BLaER1 (cell line): ENCODE results near the gene LGALS1.
"Not testable (repeated sequence)": the region's sequence is repeated elsewhere in the genome, so short reads cannot be mapped to it uniquely, and the experiment has no call there.

ENCODE experiments used
- H3K27ac ChIP-seq: shearing (Covaris generic); formaldehyde crosslinking; 2 replicates; pipeline ENCODE4 v1.8.1; 2022
- H3K27me3 ChIP-seq: shearing (Covaris generic); formaldehyde crosslinking; 2 replicates; pipeline ENCODE4 v1.8.1; 2022
- H3K36me3 ChIP-seq: shearing (Covaris generic); formaldehyde crosslinking; 2 replicates; pipeline ENCODE4 v1.8.1; 2022
- H3K4me1 ChIP-seq: shearing (Covaris generic); formaldehyde crosslinking; 2 replicates; pipeline ENCODE4 v1.8.1; 2022
- H3K4me2 ChIP-seq: shearing (Covaris generic); formaldehyde crosslinking; 2 replicates; pipeline ENCODE4 v1.8.1; 2022
- H3K4me3 ChIP-seq: shearing (Covaris generic); formaldehyde crosslinking; 2 replicates; pipeline ENCODE4 v1.8.1; 2022
- H3K9ac ChIP-seq: shearing (Covaris generic); formaldehyde crosslinking; 2 replicates; pipeline ENCODE4 v1.8.1; 2022
- H3K9me3 ChIP-seq: shearing (Covaris generic); formaldehyde crosslinking; 2 replicates; pipeline ENCODE4 v1.8.1; 2022
- H4K20me1 ChIP-seq: shearing (Covaris generic); formaldehyde crosslinking; 2 replicates; pipeline ENCODE4 v1.8.1; 2022
- Cebpa-rat ChIP-seq: shearing (Covaris generic); IDR thresholded peaks from 2 replicates; pipeline ENCODE4 v1.8.1; 2022

The LGALS1 gene

DNA sequence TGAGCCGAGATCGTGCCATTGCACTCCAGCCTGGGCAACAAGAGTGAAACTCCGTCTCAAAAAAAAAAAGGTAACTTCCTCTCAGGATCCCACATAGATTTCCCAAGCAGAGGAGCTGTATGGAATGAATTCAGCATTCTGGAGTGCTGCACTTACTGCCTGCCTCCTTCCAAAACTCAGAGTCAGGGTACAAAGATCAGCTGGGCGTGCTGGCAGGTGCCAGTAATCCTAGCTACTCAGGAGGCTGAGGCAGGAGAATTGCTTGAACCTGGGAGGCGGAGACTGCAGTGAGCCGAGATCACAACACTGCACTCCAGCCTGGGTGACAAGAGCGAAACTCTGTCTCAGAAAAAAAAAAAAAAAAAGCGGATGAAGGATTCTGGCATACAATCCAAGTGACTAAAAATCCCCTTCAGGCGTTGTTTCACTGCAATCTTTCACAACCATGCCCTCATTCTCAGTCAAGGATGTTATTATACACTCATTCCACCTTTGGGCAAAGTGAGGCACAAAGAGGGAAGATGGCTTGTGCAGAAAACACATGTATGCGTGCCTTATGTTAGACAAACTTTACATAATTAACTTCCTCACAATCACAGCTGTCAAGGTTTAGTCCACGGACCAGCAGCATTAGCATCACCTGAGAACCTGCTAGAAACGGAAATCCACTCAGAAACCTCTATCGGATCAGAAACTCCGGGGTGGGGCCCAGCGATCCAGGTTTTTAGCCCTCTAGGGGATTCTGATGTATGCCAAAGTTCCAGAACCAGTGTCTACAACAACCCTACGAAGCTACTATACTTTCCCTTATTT is 9.6 kb downstream of the LGALS1 start:
- Histone ChIP-seq H3K4me3 (no peak overlapping the region), H3K9me3 (no peaks in the 10 kb centered on the region), H3K4me1 (peaks cover 23% of the 10 kb centered on the region), H3K27ac (no peak overlapping the region), H3K27me3 (no peaks in the 10 kb centered on the region), H3K4me2 (no peak overlapping the region), H4K20me1 (no peaks in the 10 kb centered on the region), H3K36me3 (peaks cover 24% of the 10 kb centered on the region), H3K9ac (no peak overlapping the region)
- TF ChIP-seq Cebpa-rat, result no peak

GRCh38 chr22:37686002-37686982 is 10.9 kb downstream of the LGALS1 start, which contains the start of gene NOL12:
Gene NOL12 (plus strand): TSS chr22:37686343. CDS start chr22:37686393, 50 bp downstream.
- Histone ChIP-seq H3K9me3 (no peaks in the 10 kb centered on the region), H4K20me1 (no peaks in the 10 kb centered on the region), H3K27ac (peak within 1 kb of the TSS; percentile 93), H3K9ac (peak within 1 kb of the TSS; percentile 93), H3K4me3 (peak within 1 kb of the TSS; percentile 89), H3K36me3 (peaks cover 37% of the 10 kb centered on the region), H3K27me3 (no peaks in the 10 kb centered on the region), H3K4me1 (peaks cover 17% of the 10 kb centered on the region), H3K4me2 (peak within 1 kb of the TSS; percentile 92)
- TF ChIP-seq Cebpa-rat, result no peak

DNA sequence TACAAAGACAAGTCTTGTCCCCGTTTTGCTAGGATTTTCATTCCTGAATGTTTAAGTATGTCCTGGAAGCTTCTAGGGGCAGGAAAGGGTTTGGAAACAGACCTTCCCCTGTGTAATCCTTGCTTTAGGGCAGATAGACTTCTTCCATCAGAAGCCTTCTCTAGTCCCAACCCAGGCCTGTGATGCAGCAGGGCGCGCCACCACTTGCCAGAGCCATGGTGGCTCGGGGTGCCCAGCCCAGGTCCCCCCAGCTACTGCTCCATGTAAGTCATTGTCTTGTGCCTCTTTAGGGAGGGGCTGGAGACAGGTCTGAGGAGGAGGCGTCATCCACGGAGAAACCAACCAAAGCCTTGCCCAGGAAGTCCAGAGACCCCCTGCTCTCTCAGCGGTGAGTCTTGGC is 15.0 kb downstream of the LGALS1 start:
- H3K4me2 ChIP-seq, result no peak overlapping the region
- no peak overlapping the region for H3K27ac ChIP-seq
- TF ChIP-seq Cebpa-rat, result no peak
- H3K4me1 ChIP-seq, result peaks cover 13% of the 10 kb centered on the region
- H3K4me3 ChIP-seq, result no peak overlapping the region
- no peaks in the 10 kb centered on the region for H4K20me1 ChIP-seq
- peaks cover 72% of the 10 kb centered on the region for H3K36me3 ChIP-seq
- H3K27me3 ChIP-seq, result no peaks in the 10 kb centered on the region
- no peak overlapping the region for H3K9ac ChIP-seq
- H3K9me3 ChIP-seq, result no peaks in the 10 kb centered on the region

- Histone ChIP-seq H3K9me3 (no peaks in the 10 kb centered on the region), H3K27me3 (no peaks in the 10 kb centered on the region), H3K36me3 (peaks cover 72% of the 10 kb centered on the region), H3K27ac (no peak overlapping the region), H3K9ac (no peak overlapping the region), H3K4me2 (no peak overlapping the region), H3K4me3 (no peak overlapping the region), H4K20me1 (no peaks in the 10 kb centered on the region), H3K4me1 (peaks cover 15% of the 10 kb centered on the region)
- TF ChIP-seq Cebpa-rat, result no peak
These were observed 15.6 kb downstream of the LGALS1 start for GRCh38 chr22:37690901-37691504.

DNA sequence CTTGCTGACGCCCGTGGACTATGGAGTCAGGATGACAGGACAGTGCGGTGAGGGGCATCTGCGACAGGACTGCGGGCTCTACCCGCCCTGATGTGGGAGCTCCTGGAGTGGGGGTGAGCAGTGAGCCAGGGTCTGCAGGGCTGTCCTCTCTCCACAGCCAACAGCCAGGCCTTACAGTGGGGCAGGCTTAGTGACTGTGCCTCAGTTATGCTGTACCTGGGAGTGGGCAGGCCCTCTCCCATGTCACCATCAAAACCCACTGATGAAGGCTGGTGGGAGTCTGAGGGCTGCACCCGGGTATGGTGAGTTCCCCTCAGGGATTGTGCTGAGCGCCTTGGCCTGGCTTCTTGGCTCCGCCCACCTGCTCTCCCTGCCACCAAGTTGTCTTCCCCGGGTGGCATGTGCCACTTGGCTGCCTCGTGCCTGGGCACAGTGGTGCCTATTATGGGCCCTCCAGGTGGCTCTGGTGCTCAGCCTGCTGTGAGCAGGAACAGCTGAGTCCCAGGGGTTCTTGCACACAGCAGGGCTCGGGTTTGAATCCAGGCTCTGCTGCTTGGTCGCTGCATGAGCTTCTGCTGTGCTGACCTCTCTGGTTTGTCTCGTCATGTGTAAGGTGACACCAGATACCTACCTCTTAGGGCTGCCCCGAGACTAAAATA is 17.3 kb downstream of the LGALS1 start:
- Histone ChIP-seq H3K4me2 (no peak overlapping the region), H4K20me1 (no peaks in the 10 kb centered on the region), H3K4me3 (no peak overlapping the region), H3K27me3 (no peaks in the 10 kb centered on the region), H3K4me1 (peaks cover 23% of the 10 kb centered on the region), H3K36me3 (peaks cover 69% of the 10 kb centered on the region), H3K9ac (no peak overlapping the region), H3K9me3 (no peaks in the 10 kb centered on the region), H3K27ac (no peak overlapping the region)
- no peak for TF ChIP-seq Cebpa-rat

DNA sequence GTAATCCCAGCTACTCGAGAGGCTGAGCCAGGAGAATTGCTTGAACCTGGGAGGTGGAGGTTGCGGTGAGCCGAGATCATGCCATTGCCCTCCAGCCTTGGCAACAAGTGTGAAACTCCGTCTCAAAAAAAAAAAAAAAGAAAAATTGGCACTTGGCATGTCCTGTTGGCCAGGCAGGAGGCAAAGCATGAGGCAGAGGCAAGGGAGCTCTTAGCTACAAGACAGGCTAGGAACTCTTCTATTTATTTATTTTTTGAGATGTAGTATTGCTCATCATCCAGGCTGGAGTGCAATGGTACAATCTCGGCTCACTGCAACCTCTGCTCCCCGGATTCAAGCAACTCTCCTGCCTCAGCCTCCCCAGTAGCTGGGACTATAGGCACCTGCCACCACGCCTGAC is 18.7 kb downstream of the LGALS1 start:
- peaks cover 37% of the 10 kb centered on the region for H3K4me1 ChIP-seq
- H3K4me3 ChIP-seq, H3K9ac ChIP-seq, H3K27me3 ChIP-seq, H4K20me1 ChIP-seq, H3K27ac ChIP-seq, H3K9me3 ChIP-seq, H3K4me2 ChIP-seq: not testable (repeated sequence)
- peaks cover 55% of the 10 kb centered on the region for H3K36me3 ChIP-seq

GRCh38 chr22:37696260-37696656 is 20.8 kb downstream of the LGALS1 start:
- H3K27me3 ChIP-seq, H3K9me3 ChIP-seq, H4K20me1 ChIP-seq, H3K27ac ChIP-seq: not testable (repeated sequence)
- Histone ChIP-seq H3K4me2 (peak overlapping the region; percentile 90), H3K4me1 (peaks cover 39% of the 10 kb centered on the region), H3K36me3 (peaks cover 47% of the 10 kb centered on the region), H3K9ac (peak overlapping the region; percentile 60; the same call in 1 of the 2 replicates), H3K4me3 (peak overlapping the region; percentile 59)

- Histone ChIP-seq H4K20me1 (no peaks in the 10 kb centered on the region), H3K4me1 (peaks cover 39% of the 10 kb centered on the region), H3K36me3 (peaks cover 47% of the 10 kb centered on the region), H3K4me2 (peak within 1 kb of the TSS; percentile 90), H3K27ac (no peak within 1 kb of the TSS), H3K9me3 (no peaks in the 10 kb centered on the region), H3K27me3 (no peaks in the 10 kb centered on the region), H3K9ac (peak within 1 kb of the TSS; percentile 64; the same call in 1 of the 2 replicates), H3K4me3 (peak within 1 kb of the TSS; percentile 59)
- no peak for TF ChIP-seq Cebpa-rat
These were observed 21.5 kb downstream of the LGALS1 start, which contains the start of gene TRIOBP for GRCh38 chr22:37696657-37697537. Gene TRIOBP (plus strand): TSS chr22:37697048. CDS start chr22:37701366, 4,318 bp downstream.
